Endothelial cell of umbilical vein (primary cell): Measurements from ENCODE around the gene STAU1. TPM values are rescaled to one million over a fixed set of nuclear protein-coding genes. Genes with fewer than 3 reads are reported as not detected.

ENCODE experiments used
- BruUV-seq: library from RNA; stranded (reverse); fragments of 400-500 nt; replicated peaks from 2 replicates; lab custom pipeline; 2021; lab: Mats Ljungman, UMichigan
- CTCF ChIA-PET: fragments of 300-600, 350-600 bp; sonication (Branson Sonifier 250); formaldehyde crosslinking; loops from one replicate; lab custom pipeline; 2021; ENCODE audit warnings: antibody characterized with exemption, inconsistent platforms; lab: Charles Lee
- POLR2A ChIA-PET: fragments of 300-600, 350-600 bp; sonication (Branson Sonifier 250); formaldehyde crosslinking; loops from one replicate; lab custom pipeline; 2021; ENCODE audit warnings: antibody characterized with exemption, inconsistent platforms; lab: Charles Lee
- DNase-seq: peaks from one replicate; pipeline ENCODE4 v3.0.0-alpha.2; 2011; ENCODE audit warnings: low read depth, low spot score
- FAIRE-seq: peaks from 2 replicates; lab custom pipeline; 2011; peaks lifted over from hg19 to GRCh38; lab: Jason Lieb, UNC
- H2AFZ ChIP-seq: 2 replicates; pipeline ENCODE4 v1.6.0; 2012; ENCODE audit warnings: low read depth, low read length, control low read depth, inconsistent platforms
- H3K27ac ChIP-seq: 2 replicates; pipeline ENCODE4 v1.5.1; 2011; ENCODE audit warnings: low read depth, mild to moderate bottlenecking, control low read depth, low read length, moderate library complexity; ENCODE audit not compliant: insufficient read depth
- H3K27me3 ChIP-seq, 2 experiments: 2 replicates each; pipeline versions ENCODE4 v1.6.0 to v1.6.1; 2011; ENCODE audit warnings: low read length in 2 of 2, mixed read lengths in 1 of 2; ENCODE audit not compliant: control insufficient read depth in 2 of 2, insufficient read depth in 2 of 2
- H3K36me3 ChIP-seq, 2 experiments: 2 replicates in 1 of 2; 3 replicates in 1 of 2; pipeline ENCODE4 v1.5.1; 2011; ENCODE audit warnings: low read length in 2 of 2, mild to moderate bottlenecking in 1 of 2, moderate library complexity in 1 of 2; ENCODE audit not compliant: control insufficient read depth in 2 of 2, insufficient read depth in 2 of 2; ENCODE audit errors: extremely low read depth in 1 of 2
- H3K4me1 ChIP-seq: 3 replicates; pipeline ENCODE4 v1.5.1; 2011; ENCODE audit warnings: mild to moderate bottlenecking, low read length; ENCODE audit not compliant: control insufficient read depth, insufficient read depth; ENCODE audit errors: extremely low read depth
- H3K4me2 ChIP-seq: 2 replicates; pipeline ENCODE4 v1.6.1; 2011; ENCODE audit warnings: low read length, control low read depth, mixed read lengths; ENCODE audit not compliant: insufficient read depth
- H3K4me3 ChIP-seq, 3 experiments: fragments of 200-600 bp in 1 of 3; sonication (generic), shearing (Covaris generic) in 1 of 3; replicated peaks in 1 of 3; 2 replicates each; pipeline ENCODE4 v1.5.1; 2011 to 2016; ENCODE audit warnings: control low read depth in 3 of 3, low read length in 3 of 3, mild to moderate bottlenecking in 2 of 3, inconsistent platforms in 1 of 3, low read depth in 1 of 3, moderate library complexity in 1 of 3; ENCODE audit not compliant: insufficient read depth in 1 of 3
- H3K79me2 ChIP-seq: 2 replicates; pipeline ENCODE4 v1.6.0; 2012; ENCODE audit warnings: low read length, inconsistent platforms; ENCODE audit not compliant: control insufficient read depth, insufficient read depth
- H3K9ac ChIP-seq: replicated peaks from 2 replicates; pipeline ENCODE3; 2011; ENCODE audit warnings: low read length, control low read depth; ENCODE audit not compliant: insufficient read depth; ENCODE audit errors: extremely low read depth
- H3K9me1 ChIP-seq: replicated peaks from 3 replicates; pipeline ENCODE4 v1.6.0; 2011; ENCODE audit warnings: mild to moderate bottlenecking, low read length; ENCODE audit not compliant: control insufficient read depth, insufficient read depth; ENCODE audit errors: extremely low read depth
- H3K9me3 ChIP-seq: replicated peaks from 2 replicates; pipeline ENCODE4 v1.5.1; 2012; ENCODE audit warnings: low read length, inconsistent platforms; ENCODE audit not compliant: control insufficient read depth, insufficient read depth
- H4K20me1 ChIP-seq: replicated peaks from 2 replicates; pipeline ENCODE3; 2011; ENCODE audit warnings: mild to moderate bottlenecking, low read length; ENCODE audit not compliant: control insufficient read depth, insufficient read depth; ENCODE audit errors: extremely low read depth
- CTCF ChIP-seq, 2 donors: IDR thresholded peaks; 1 replicate in 1 of 2; 2 replicates in 1 of 2; pipeline ENCODE4 v1.5.1; 2011; ENCODE audit warnings: low read length in 2 of 2, mild to moderate bottlenecking in 2 of 2, moderate library complexity in 2 of 2, control low read depth in 1 of 2, inconsistent platforms in 1 of 2, low read depth in 1 of 2; ENCODE audit not compliant: insufficient read depth in 1 of 2; ENCODE audit errors: extremely low read depth in 1 of 2
- EZH2 ChIP-seq: IDR thresholded peaks from 2 replicates; pipeline ENCODE4 v1.6.1; 2012; ENCODE audit warnings: borderline replicate concordance, low read depth, mild to moderate bottlenecking, moderate library complexity, low read length, inconsistent platforms; ENCODE audit not compliant: severe bottlenecking
- FOS ChIP-seq: IDR thresholded peaks from 2 replicates; pipeline ENCODE4 v1.6.1; 2011; ENCODE audit warnings: mild to moderate bottlenecking, low read length, moderate library complexity, borderline replicate concordance; ENCODE audit not compliant: insufficient read depth
- GATA2 ChIP-seq: IDR thresholded peaks from 2 replicates; pipeline ENCODE4 v1.7.0; 2011; ENCODE audit warnings: low read depth, mild to moderate bottlenecking, moderate library complexity, mixed read lengths, low read length; ENCODE audit not compliant: insufficient read length, insufficient read depth
- JUN ChIP-seq: IDR thresholded peaks from 2 replicates; pipeline ENCODE4 v1.6.1; 2011; ENCODE audit warnings: borderline replicate concordance, low read depth; ENCODE audit not compliant: insufficient read length, insufficient read depth
- MAX ChIP-seq: IDR thresholded peaks from 2 replicates; pipeline ENCODE4 v1.6.1; 2011; ENCODE audit not compliant: insufficient read depth, insufficient read length
- MYC ChIP-seq: IDR thresholded peaks from one replicate; pipeline ENCODE4 v1.6.1; 2011; ENCODE audit warnings: mild to moderate bottlenecking, low read depth, low read length
- POLR2A ChIP-seq: IDR thresholded peaks from 2 replicates; pipeline ENCODE4 v1.6.1; 2012; ENCODE audit warnings: low read depth, mild to moderate bottlenecking, control low read depth, low read length
- POLR2AphosphoS5 ChIP-seq: IDR thresholded peaks from 2 replicates; pipeline ENCODE4 v1.6.1; 2012; ENCODE audit warnings: low read depth, mild to moderate bottlenecking, control low read depth, low read length, moderate library complexity; ENCODE audit not compliant: insufficient read depth
- dilution Hi-C: fragments of 300-500 bp; cut with MboI; formaldehyde crosslinking; loops from one replicate; pipeline ENCODE4 v1.15.0; 2019; ENCODE audit warnings: low sequenced_read_pairs; ENCODE audit not compliant: extremely low pct_ligation_motif_present
- intact Hi-C: fragments of 100-400 bp; cut with micrococcal nuclease; formaldehyde crosslinking; loops from one replicate; pipeline ENCODE4 v1.10.0; 2022
- polyA plus RNA-seq, 4 experiments: library from polyadenylated mRNA; depleted of rRNA in 3 of 4; stranded (reverse) in 3 of 4; unstranded in 1 of 4; fragments of >200 nt; gene quantifications; 2 replicates each; pipeline versions ENCODE4 v1.2.1 to v1.2.3, GENCODE V29; 2011 to 2012; ENCODE audit warnings: missing spikeins in 1 of 4
- total RNA-seq: library from RNA; stranded (reverse); gene quantifications from 2 replicates; pipeline ENCODE4 v1.2.3, GENCODE V29; 2021

STAU1 gene
- total and polyA plus RNA-seq, 2 donors (not counting 3 experiments of a cell fraction or from before 2014, with no cell fraction given) = 53.1 to 98.1 TPM

GRCh38 chr20:49149281-49150045 is 38.7 kb downstream of the STAU1 start:
- no TSS peak for BruUV-seq
- no peaks in the 10 kb centered on the region for H3K9me1 ChIP-seq
- ChIA-PET CTCF (interaction anchor here (1.2 to 1.4 kb wide), 2 partner anchors 17 to 27 kb away, joined by 3 to 4 read pairs; no protein-coding TSS in a partner anchor), POLR2A (no interaction called here)
- no peak for FAIRE-seq
- H3K9ac ChIP-seq = no peak overlapping the region
- H3K4me3 ChIP-seq = no peak overlapping the region
- H3K9me3 ChIP-seq = no peaks in the 10 kb centered on the region
- no peaks in the 10 kb centered on the region for H3K27me3 ChIP-seq
- H3K27ac ChIP-seq = no peak overlapping the region
- no peak for TF ChIP-seq MYC
- no peak for TF ChIP-seq GATA2
- TF ChIP-seq FOS = no peak
- no peak for TF ChIP-seq EZH2
- TF ChIP-seq CTCF (IDR thresholded peaks at IDR 0.05; ENCODE audit: extremely low read depth in 1 of 2, insufficient read depth in 1 of 2, low read depth in 1 of 2, low read length in 2 of 2) = no peak
- TF ChIP-seq MAX = no peak
- no peak for TF ChIP-seq POLR2AphosphoS5
- no peak for TF ChIP-seq JUN
- no peak for TF ChIP-seq POLR2A
- intact Hi-C loops (no loop called here), dilution Hi-C loops (no loop called here)
- H3K79me2 ChIP-seq = peaks cover 20% of the 10 kb centered on the region
- H2AFZ ChIP-seq = no peak overlapping the region
- H3K4me1 ChIP-seq = no peaks in the 10 kb centered on the region
- DNase-seq = no peak
- H3K4me2 ChIP-seq = no peak overlapping the region
- peaks cover 13 to 14% of the 10 kb centered on the region in 2 experiments for H3K36me3 ChIP-seq
- H4K20me1 ChIP-seq = no peaks in the 10 kb centered on the region
